NCI-H524 treated with DMSO at 0.1 percent for 48 hours (cell line): ENCODE data around the gene CLUH.
"Not testable (repeated sequence)": the region's sequence is repeated elsewhere in the genome, so short reads cannot be mapped to it uniquely, and the experiment has no call there.

ENCODE experiments used
- DNase-seq: peaks from one replicate; lab custom pipeline; 2025; lab: John Stamatoyannopoulos, UW

The CLUH gene

GRCh38 chr17:2701996-2702741, 9.4 kb downstream of the CLUH start:
- no peak for DNase-seq

- DNase-seq = no peak
These were observed 10.2 kb downstream of the CLUH start for GRCh38 chr17:2701161-2701995.

GRCh38 chr17:2700491-2701141, 10.9 kb downstream of the CLUH start:
- no peak for DNase-seq

- no peak for DNase-seq
These were observed 11.5 kb downstream of the CLUH start for GRCh38 chr17:2700030-2700490.

DNA sequence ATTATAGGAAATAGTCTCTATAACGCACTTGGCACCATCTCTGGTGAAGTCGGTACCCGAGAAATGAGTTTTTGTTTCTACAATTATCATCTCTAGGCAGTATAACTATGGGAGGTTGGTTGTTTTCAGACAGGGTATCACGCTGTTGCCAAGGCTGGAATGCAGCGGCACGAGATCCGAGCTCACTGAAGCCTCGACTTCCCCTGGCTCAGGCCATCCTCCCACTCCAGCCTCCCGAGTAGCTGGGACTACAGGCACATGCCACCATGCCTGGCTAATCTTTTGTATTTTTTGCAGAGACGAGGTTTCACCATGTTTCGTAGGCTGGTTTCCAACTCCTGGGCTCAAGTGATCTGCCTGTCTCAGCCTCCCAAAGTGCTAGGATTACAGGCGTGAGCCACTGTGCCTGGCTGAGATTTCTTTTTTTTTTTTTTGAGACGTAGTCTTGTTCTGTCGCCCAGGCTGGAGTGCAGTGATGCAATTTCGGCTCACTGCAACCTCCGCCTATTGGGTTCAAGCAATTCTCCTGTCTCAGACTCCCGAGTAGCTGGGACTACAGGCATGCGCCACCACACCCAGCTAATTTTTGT, 12.3 kb downstream of the CLUH start:
- not testable (repeated sequence) for DNase-seq

GRCh38 chr17:2697611-2698162, 13.9 kb downstream of the CLUH start:
- DNase-seq = no peak

GRCh38 chr17:2695961-2696760, 15.4 kb downstream of the CLUH start:
- DNase-seq = no peak

DNA sequence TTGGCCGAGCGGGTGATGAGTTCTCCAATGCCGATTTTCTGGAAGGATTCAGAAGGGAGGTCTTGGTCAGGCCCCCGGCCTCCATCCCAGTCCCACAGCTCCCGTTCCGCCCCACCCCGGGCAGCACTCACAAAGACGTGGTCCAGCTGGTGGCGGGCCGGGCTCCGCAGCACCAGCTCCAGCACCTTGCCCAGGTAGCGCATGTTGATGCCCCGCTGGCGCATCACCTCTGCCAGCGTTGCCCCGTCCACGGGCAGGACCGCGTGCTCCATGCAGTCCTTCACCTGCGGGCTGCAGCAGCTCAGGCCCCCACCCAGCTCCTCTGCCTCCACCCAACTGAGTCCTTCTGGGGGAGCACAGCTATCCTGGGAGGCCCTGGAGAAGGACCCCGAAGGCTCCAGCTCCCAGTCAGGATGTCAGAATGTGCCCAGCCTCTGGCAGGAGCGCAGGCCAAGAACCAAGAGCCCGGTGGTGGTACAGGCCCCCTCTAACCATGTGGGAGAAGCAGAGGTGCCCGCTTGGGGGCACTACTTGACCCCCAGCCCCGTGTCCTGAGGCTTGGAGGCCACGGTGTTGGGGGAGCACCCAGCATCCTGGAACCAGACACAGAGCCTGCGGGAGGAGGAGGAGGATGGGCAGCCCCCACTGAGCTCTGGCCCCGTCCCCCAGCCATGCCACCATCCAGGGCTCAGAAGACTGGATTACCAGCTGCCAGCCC, 16.2 kb downstream of the CLUH start:
- DNase-seq = no peak

GRCh38 chr17:2694381-2695242, 17.0 kb downstream of the CLUH start:
- no peak for DNase-seq

DNA sequence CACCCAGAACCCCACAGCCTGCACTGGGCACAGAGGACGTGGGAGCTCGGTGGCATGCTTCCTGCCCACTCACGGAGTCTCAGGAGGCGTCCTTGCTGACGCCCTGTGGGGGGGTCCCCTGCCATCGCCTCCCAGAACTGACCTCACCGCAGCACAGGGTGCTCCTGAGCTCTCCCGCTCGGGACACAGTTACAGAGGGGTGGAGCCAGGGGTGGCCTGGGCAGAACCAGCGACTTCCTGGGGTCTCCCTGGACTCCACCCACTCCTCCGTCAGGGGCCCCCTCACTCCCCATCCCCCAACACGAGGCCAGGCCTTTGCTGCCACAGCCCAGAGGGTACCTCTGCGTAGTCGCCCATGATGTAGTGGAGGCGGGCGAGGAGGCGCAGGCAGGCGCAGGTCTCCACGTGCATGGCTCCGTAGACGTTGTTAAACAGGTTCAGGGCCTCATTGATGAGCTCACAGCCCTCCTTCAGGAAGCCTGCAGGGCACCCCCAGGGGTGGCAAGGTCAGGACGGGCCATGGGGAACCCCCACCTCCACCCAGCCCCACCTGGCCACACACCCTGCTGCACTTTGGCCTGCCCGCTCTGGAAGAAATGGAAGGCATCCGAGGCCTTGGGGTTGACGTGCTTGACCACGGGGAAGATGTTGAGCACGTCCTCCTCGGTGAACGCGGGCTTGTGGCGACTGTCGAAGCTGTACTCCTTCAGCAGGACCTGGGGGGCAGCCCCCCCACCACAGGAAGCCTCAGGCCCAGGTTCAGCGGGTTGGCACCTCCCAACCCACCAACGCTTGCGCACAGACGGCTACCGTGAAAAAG, 17.8 kb downstream of the CLUH start:
- no peak for DNase-seq

GRCh38 chr17:2692781-2693135, 18.8 kb downstream of the CLUH start:
- no peak for DNase-seq

GRCh38 chr17:2691965-2692780, 19.4 kb downstream of the CLUH start:
- DNase-seq = no peak

- no peak for DNase-seq
These were observed 20.3 kb downstream of the CLUH start for GRCh38 chr17:2691069-2691871.

GRCh38 chr17:2690165-2691068, 21.1 kb downstream of the CLUH start:
- DNase-seq = no peak

- no peak for DNase-seq
These were observed 22.0 kb downstream of the CLUH start for GRCh38 chr17:2689411-2690164.
